ENCODE data around the gene TNS1.

Gene TNS1

GRCh38 chr2:217755027-217755745 lies 247.6 kb downstream of the TNS1 start:
- TF ChIP-seq, protein P1, sequence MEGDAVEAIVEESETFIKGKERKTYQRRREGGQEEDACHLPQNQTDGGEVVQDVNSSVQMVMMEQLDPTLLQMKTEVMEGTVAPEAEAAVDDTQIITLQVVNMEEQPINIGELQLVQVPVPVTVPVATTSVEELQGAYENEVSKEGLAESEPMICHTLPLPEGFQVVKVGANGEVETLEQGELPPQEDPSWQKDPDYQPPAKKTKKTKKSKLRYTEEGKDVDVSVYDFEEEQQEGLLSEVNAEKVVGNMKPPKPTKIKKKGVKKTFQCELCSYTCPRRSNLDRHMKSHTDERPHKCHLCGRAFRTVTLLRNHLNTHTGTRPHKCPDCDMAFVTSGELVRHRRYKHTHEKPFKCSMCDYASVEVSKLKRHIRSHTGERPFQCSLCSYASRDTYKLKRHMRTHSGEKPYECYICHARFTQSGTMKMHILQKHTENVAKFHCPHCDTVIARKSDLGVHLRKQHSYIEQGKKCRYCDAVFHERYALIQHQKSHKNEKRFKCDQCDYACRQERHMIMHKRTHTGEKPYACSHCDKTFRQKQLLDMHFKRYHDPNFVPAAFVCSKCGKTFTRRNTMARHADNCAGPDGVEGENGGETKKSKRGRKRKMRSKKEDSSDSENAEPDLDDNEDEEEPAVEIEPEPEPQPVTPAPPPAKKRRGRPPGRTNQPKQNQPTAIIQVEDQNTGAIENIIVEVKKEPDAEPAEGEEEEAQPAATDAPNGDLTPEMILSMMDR (IDR thresholded peaks at IDR 0.05; ENCODE audit: low read depth, low read length, missing control alignments): no peak
- H3K4me3 ChIP-seq (ENCODE audit: low read depth, low read length): no peak overlapping the region
- no peak for DNase-seq (ENCODE audit: low read depth)

GRCh38 chr2:217753460-217754200 lies 249.2 kb downstream of the TNS1 start:
- TF ChIP-seq, protein P1 (IDR thresholded peaks at IDR 0.05; ENCODE audit: low read depth, low read length, missing control alignments): no peak
- no peak overlapping the region for H3K4me3 ChIP-seq (ENCODE audit: low read depth, low read length)
- DNase-seq (ENCODE audit: low read depth): no peak

GRCh38 chr2:217752714-217753459 lies 249.9 kb downstream of the TNS1 start:
- TF ChIP-seq, protein P1 (IDR thresholded peaks at IDR 0.05; ENCODE audit: low read depth, low read length, missing control alignments): no peak
- DNase-seq (ENCODE audit: low read depth): no peak
- H3K4me3 ChIP-seq (ENCODE audit: low read depth, low read length): no peak overlapping the region

GRCh38 chr2:217751952-217752351 lies 250.8 kb downstream of the TNS1 start:
- H3K4me3 ChIP-seq (ENCODE audit: low read depth, low read length): no peak overlapping the region
- TF ChIP-seq, protein P1 (IDR thresholded peaks at IDR 0.05; ENCODE audit: low read depth, low read length, missing control alignments): no peak

GRCh38 chr2:217751192-217751591 lies 251.6 kb downstream of the TNS1 start:
- TF ChIP-seq, protein P1 (IDR thresholded peaks at IDR 0.05; ENCODE audit: low read depth, low read length, missing control alignments): no peak
- no peak for DNase-seq (ENCODE audit: low read depth)
- no peak overlapping the region for H3K4me3 ChIP-seq (ENCODE audit: low read depth, low read length)

More at GRCh38 chr2:217751952-217752351, 250.8 kb downstream of the TNS1 start:
- DNase-seq (ENCODE audit: low read depth): no peak

Data from GM12864 (cell line).